GM23338 (cell line): Measurements from ENCODE around the gene SLC10A2. TPM values are rescaled to one million over a fixed set of nuclear protein-coding genes. Genes with fewer than 3 reads are reported as not detected.

Source experiments
- ATAC-seq: fragments of 200-7000 bp; cut with Tn5 transposase; 3 replicates; pipeline ENCODE4 v1.9.1; 2020
- DNase-seq: peaks from one replicate; pipeline ENCODE4 v3.0.0-alpha.2; 2015; ENCODE audit warnings: low spot score
- H2AFZ ChIP-seq: fragments of 200-600 bp; sonication (generic); 2 replicates; pipeline ENCODE4 v1.8.0; 2016; ENCODE audit warnings: antibody characterized with exemption, mild to moderate bottlenecking, moderate library complexity
- H3F3A ChIP-seq: fragments of 200-600 bp; sonication (generic); replicated peaks from 2 replicates; pipeline ENCODE4 v1.8.0; 2017; ENCODE audit warnings: antibody characterized with exemption, mixed run types, low read depth
- H3K27ac ChIP-seq: fragments of 200-600 bp; sonication (generic); 2 replicates; pipeline ENCODE4 v1.6.1; 2016; ENCODE audit warnings: low read depth
- H3K27me3 ChIP-seq: fragments of 200-600 bp; sonication (generic); 2 replicates; pipeline ENCODE4 v1.8.0; 2016; ENCODE audit warnings: mild to moderate bottlenecking, mixed run types, moderate library complexity; ENCODE audit not compliant: insufficient read depth
- H3K36me3 ChIP-seq: fragments of 200-600 bp; sonication (generic); 2 replicates; pipeline ENCODE4 v1.8.0; 2016; ENCODE audit warnings: mild to moderate bottlenecking; ENCODE audit not compliant: insufficient read depth
- H3K4me1 ChIP-seq: fragments of 200-600 bp; sonication (generic); 2 replicates; pipeline ENCODE4 v1.8.0; 2016; ENCODE audit warnings: mild to moderate bottlenecking, moderate library complexity; ENCODE audit not compliant: insufficient read depth
- H3K4me2 ChIP-seq: fragments of 200-600 bp; sonication (generic); 2 replicates; pipeline ENCODE4 v1.7.1; 2017; ENCODE audit warnings: mixed run types
- H3K4me3 ChIP-seq: fragments of 200-600 bp; sonication (generic); 2 replicates; pipeline ENCODE4 v1.6.1; 2016; ENCODE audit warnings: mixed run types
- H3K79me2 ChIP-seq: fragments of 200-600 bp; sonication (generic); replicated peaks from 2 replicates; pipeline ENCODE4 v1.8.0; 2017; ENCODE audit warnings: mild to moderate bottlenecking; ENCODE audit not compliant: insufficient read depth
- H3K9me2 ChIP-seq: fragments of 200-600 bp; sonication (generic); 2 replicates; pipeline ENCODE4 v1.8.0; 2017; ENCODE audit not compliant: insufficient read depth
- H4K20me1 ChIP-seq: fragments of 200-600 bp; sonication (generic); replicated peaks from 2 replicates; pipeline ENCODE4 v1.8.0; 2017; ENCODE audit warnings: mild to moderate bottlenecking; ENCODE audit not compliant: insufficient read depth
- H3K27ac Mint-ChIP-seq: 2 replicates; pipeline ENCODE4 v1.8.0; 2020; ENCODE audit warnings: inconsistent platforms, mild to moderate bottlenecking, moderate library complexity, mixed read lengths
- H3K27me3 Mint-ChIP-seq: 3 replicates; pipeline ENCODE4 v1.8.0; 2022; ENCODE audit warnings: low read depth, mild to moderate bottlenecking, moderate library complexity, mixed read lengths, inconsistent platforms; ENCODE audit not compliant: insufficient read depth, poor library complexity
- H3K36me3 Mint-ChIP-seq: 3 replicates; pipeline ENCODE4 v1.8.0; 2021; ENCODE audit warnings: low read depth, mild to moderate bottlenecking, inconsistent platforms, moderate library complexity, mixed read lengths
- H3K4me1 Mint-ChIP-seq: 3 replicates; pipeline ENCODE4 v1.8.0; 2020; ENCODE audit warnings: mild to moderate bottlenecking, inconsistent platforms, mixed read lengths
- H3K4me3 Mint-ChIP-seq: 3 replicates; pipeline ENCODE4 v1.8.0; 2021; ENCODE audit warnings: moderate library complexity, mild to moderate bottlenecking, inconsistent platforms, mixed read lengths
- H3K9me3 Mint-ChIP-seq: 3 replicates; pipeline ENCODE4 v1.8.0; 2020; ENCODE audit warnings: moderate library complexity, mild to moderate bottlenecking, inconsistent platforms, mixed read lengths
- CREB1 ChIP-seq: fragments of 250-450 bp; sonication (Bioruptor Pico); IDR thresholded peaks from 2 replicates; pipeline ENCODE4 v1.5.0; 2020; ENCODE audit warnings: low read depth, mild to moderate bottlenecking, moderate library complexity
- ETS1 ChIP-seq: IDR thresholded peaks from 2 replicates; pipeline ENCODE4 v1.6.1; 2016; ENCODE audit warnings: antibody characterized with exemption
- EZH2 ChIP-seq: fragments of 200-600 bp; sonication (generic); IDR thresholded peaks from one replicate; pipeline ENCODE4 v1.8.0; 2017; ENCODE audit warnings: antibody characterized with exemption, mild to moderate bottlenecking, low read depth; ENCODE audit not compliant: unreplicated experiment
- EZH2phosphoT487 ChIP-seq: fragments of 200-600 bp; sonication (generic); IDR thresholded peaks from one replicate; pipeline ENCODE4 v1.8.1; 2018; ENCODE audit warnings: antibody characterized with exemption; ENCODE audit not compliant: unreplicated experiment
- JUNB ChIP-seq: IDR thresholded peaks from one replicate; pipeline ENCODE4 v1.6.1; 2016; ENCODE audit warnings: antibody characterized with exemption; ENCODE audit not compliant: unreplicated experiment
- NANOG ChIP-seq: IDR thresholded peaks from 2 replicates; pipeline ENCODE4 v1.6.1; 2016; ENCODE audit warnings: antibody characterized with exemption, borderline replicate concordance
- POLR2AphosphoS5 ChIP-seq: IDR thresholded peaks from 2 replicates; pipeline ENCODE4 v1.6.1; 2016; ENCODE audit warnings: antibody characterized with exemption, low read depth
- REST ChIP-seq: IDR thresholded peaks from one replicate; pipeline ENCODE4 v1.6.1; 2018; ENCODE audit warnings: antibody characterized with exemption; ENCODE audit not compliant: unreplicated experiment
- STAT1 ChIP-seq: IDR thresholded peaks from one replicate; pipeline ENCODE4 v1.6.1; 2016; ENCODE audit warnings: antibody characterized with exemption; ENCODE audit not compliant: unreplicated experiment
- ZNF114 ChIP-seq: fragments of 250-450 bp; sonication (Bioruptor Pico); IDR thresholded peaks from 2 replicates; pipeline ENCODE4 v1.5.0; 2020; ENCODE audit warnings: mild to moderate bottlenecking, moderate library complexity
- ZNF331 ChIP-seq: fragments of 250-450 bp; sonication (Bioruptor Pico); IDR thresholded peaks from 2 replicates; pipeline ENCODE4 v1.5.0; 2020; ENCODE audit warnings: low read depth, mild to moderate bottlenecking, moderate library complexity
- polyA plus RNA-seq: library from polyadenylated mRNA; unstranded; fragments of >200 nt; fragmentation: Nextera tagmentation; extraction: Ambion mirVana; gene quantifications from 2 replicates; pipeline ENCODE4 v1.2.1, GENCODE V29; 2016
- total RNA-seq: library from RNA; depleted of rRNA; stranded (reverse); fragments of >200 nt; shearing (Covaris generic); gene quantifications from 2 replicates; pipeline ENCODE4 v1.2.3, GENCODE V29; 2014
- TF ChIP-seq, protein P1 (sequence below): fragments of 250-450 bp; sonication (Bioruptor Pico); IDR thresholded peaks from 2 replicates; pipeline ENCODE4 v1.5.0; 2020; ENCODE audit warnings: mild to moderate bottlenecking, moderate library complexity
- TF ChIP-seq, protein P2 (sequence below), 2 experiments: fragments of 200-600 bp in 1 of 2; sonication (generic) in 1 of 2; conservative IDR thresholded peaks; 2 replicates each; pipeline versions ENCODE4 v1.5.1 to v1.6.1; 2016 to 2017; ENCODE audit warnings: antibody characterized with exemption in 2 of 2, low read depth in 2 of 2, mild to moderate bottlenecking in 2 of 2, moderate library complexity in 1 of 2

Gene SLC10A2
- total and polyA plus RNA-seq, 2 experiments from 2014 or later = not detected

GRCh38 chr13:103068836-103069235 is 2.6 kb upstream of the SLC10A2 start:
- Mint-ChIP-seq H3K27me3 (peaks cover 4% of the 10 kb centered on the region), H3K36me3 (no peaks in the 10 kb centered on the region), H3K4me3 (no peak overlapping the region; the same call in 2 of the 3 replicates), H3K27ac (peak overlapping the region; percentile 88), H3K9me3 (no peaks in the 10 kb centered on the region), H3K4me1 (peaks cover 35% of the 10 kb centered on the region)
- Histone ChIP-seq H3K27me3 (no peaks in the 10 kb centered on the region), H3K4me3 (no peak overlapping the region), H3K27ac (no peak overlapping the region), H3K36me3 (no peaks in the 10 kb centered on the region), H4K20me1 (no peaks in the 10 kb centered on the region), H3K79me2 (no peaks in the 10 kb centered on the region), H3K4me2 (peak overlapping the region; percentile 53; the same call in 1 of the 2 replicates), H3F3A (0 out of 2 replicates have a peak, but pooled peaks cover 2% of the 10 kb centered on the region), H2AFZ (peak overlapping the region; percentile 45), H3K4me1 (peaks cover 32% of the 10 kb centered on the region), H3K9me2 (no peaks in the 10 kb centered on the region)
- DNase-seq = peak; percentile 3
- TF ChIP-seq CREB1 (CRISPR knock-in tag) = no peak
- no peak for TF ChIP-seq EZH2phosphoT487
- no peak for TF ChIP-seq JUNB
- TF ChIP-seq, protein P1, sequence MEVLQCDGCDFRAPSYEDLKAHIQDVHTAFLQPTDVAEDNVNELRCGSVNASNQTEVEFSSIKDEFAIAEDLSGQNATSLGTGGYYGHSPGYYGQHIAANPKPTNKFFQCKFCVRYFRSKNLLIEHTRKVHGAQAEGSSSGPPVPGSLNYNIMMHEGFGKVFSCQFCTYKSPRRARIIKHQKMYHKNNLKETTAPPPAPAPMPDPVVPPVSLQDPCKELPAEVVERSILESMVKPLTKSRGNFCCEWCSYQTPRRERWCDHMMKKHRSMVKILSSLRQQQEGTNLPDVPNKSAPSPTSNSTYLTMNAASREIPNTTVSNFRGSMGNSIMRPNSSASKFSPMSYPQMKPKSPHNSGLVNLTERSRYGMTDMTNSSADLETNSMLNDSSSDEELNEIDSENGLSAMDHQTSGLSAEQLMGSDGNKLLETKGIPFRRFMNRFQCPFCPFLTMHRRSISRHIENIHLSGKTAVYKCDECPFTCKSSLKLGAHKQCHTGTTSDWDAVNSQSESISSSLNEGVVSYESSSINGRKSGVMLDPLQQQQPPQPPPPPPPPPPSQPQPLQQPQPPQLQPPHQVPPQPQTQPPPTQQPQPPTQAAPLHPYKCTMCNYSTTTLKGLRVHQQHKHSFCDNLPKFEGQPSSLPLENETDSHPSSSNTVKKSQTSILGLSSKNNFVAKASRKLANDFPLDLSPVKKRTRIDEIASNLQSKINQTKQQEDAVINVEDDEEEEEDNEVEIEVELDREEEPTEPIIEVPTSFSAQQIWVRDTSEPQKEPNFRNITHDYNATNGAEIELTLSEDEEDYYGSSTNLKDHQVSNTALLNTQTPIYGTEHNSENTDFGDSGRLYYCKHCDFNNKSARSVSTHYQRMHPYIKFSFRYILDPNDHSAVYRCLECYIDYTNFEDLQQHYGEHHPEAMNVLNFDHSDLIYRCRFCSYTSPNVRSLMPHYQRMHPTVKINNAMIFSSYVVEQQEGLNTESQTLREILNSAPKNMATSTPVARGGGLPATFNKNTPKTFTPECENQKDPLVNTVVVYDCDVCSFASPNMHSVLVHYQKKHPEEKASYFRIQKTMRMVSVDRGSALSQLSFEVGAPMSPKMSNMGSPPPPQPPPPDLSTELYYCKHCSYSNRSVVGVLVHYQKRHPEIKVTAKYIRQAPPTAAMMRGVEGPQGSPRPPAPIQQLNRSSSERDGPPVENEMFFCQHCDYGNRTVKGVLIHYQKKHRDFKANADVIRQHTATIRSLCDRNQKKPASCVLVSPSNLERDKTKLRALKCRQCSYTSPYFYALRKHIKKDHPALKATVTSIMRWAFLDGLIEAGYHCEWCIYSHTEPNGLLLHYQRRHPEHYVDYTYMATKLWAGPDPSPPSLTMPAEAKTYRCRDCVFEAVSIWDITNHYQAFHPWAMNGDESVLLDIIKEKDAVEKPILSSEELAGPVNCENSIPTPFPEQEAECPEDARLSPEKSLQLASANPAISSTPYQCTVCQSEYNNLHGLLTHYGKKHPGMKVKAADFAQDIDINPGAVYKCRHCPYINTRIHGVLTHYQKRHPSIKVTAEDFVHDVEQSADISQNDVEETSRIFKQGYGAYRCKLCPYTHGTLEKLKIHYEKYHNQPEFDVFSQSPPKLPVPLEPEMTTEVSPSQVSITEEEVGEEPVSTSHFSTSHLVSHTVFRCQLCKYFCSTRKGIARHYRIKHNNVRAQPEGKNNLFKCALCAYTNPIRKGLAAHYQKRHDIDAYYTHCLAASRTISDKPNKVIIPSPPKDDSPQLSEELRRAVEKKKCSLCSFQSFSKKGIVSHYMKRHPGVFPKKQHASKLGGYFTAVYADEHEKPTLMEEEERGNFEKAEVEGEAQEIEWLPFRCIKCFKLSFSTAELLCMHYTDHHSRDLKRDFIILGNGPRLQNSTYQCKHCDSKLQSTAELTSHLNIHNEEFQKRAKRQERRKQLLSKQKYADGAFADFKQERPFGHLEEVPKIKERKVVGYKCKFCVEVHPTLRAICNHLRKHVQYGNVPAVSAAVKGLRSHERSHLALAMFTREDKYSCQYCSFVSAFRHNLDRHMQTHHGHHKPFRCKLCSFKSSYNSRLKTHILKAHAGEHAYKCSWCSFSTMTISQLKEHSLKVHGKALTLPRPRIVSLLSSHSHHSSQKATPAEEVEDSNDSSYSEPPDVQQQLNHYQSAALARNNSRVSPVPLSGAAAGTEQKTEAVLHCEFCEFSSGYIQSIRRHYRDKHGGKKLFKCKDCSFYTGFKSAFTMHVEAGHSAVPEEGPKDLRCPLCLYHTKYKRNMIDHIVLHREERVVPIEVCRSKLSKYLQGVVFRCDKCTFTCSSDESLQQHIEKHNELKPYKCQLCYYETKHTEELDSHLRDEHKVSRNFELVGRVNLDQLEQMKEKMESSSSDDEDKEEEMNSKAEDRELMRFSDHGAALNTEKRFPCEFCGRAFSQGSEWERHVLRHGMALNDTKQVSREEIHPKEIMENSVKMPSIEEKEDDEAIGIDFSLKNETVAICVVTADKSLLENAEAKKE (CRISPR knock-in tag) = no peak
- no peak for TF ChIP-seq NANOG
- TF ChIP-seq ZNF114 = no peak
- no peak for TF ChIP-seq EZH2
- TF ChIP-seq POLR2AphosphoS5 = no peak
- TF ChIP-seq, protein P2, sequence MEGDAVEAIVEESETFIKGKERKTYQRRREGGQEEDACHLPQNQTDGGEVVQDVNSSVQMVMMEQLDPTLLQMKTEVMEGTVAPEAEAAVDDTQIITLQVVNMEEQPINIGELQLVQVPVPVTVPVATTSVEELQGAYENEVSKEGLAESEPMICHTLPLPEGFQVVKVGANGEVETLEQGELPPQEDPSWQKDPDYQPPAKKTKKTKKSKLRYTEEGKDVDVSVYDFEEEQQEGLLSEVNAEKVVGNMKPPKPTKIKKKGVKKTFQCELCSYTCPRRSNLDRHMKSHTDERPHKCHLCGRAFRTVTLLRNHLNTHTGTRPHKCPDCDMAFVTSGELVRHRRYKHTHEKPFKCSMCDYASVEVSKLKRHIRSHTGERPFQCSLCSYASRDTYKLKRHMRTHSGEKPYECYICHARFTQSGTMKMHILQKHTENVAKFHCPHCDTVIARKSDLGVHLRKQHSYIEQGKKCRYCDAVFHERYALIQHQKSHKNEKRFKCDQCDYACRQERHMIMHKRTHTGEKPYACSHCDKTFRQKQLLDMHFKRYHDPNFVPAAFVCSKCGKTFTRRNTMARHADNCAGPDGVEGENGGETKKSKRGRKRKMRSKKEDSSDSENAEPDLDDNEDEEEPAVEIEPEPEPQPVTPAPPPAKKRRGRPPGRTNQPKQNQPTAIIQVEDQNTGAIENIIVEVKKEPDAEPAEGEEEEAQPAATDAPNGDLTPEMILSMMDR (conservative IDR thresholded peaks at IDR 0.05; ENCODE audit: low read depth in 2 of 2) = no peak
- TF ChIP-seq ETS1 = no peak
- no peak for TF ChIP-seq ZNF331 (CRISPR knock-in tag)
- no peak for TF ChIP-seq STAT1
- no peak for TF ChIP-seq REST
- peak; percentile 21 for ATAC-seq
